Stimulated activated CD4-positive, alpha-beta T cell treated with anti-CD3 and anti-CD28 coated beads, Interleukin-2, amount 100 ng/mL, for 24 hours (primary cell): ENCODE data around the gene PDS5B.

Experiments
- DNase-seq, 2 donors: peaks; one replicate each; pipeline ENCODE4 v3.0.0-alpha.2; 2020

PDS5B gene

GRCh38 chr13:32733690-32734089 lies 147.4 kb downstream of the PDS5B start:
- DNase-seq, result no peak

GRCh38 chr13:32734511-32734910 lies 148.3 kb downstream of the PDS5B start:
- no peak for DNase-seq

GRCh38 chr13:32735859-32736258 lies 149.6 kb downstream of the PDS5B start:
- DNase-seq, result no peak

- no peak for DNase-seq
Observed at GRCh38 chr13:32736648-32737047, 150.4 kb downstream of the PDS5B start.

- no peak for DNase-seq
Observed at GRCh38 chr13:32737111-32737571, 150.9 kb downstream of the PDS5B start.

- DNase-seq, result no peak
Observed at GRCh38 chr13:32737679-32738078, 151.4 kb downstream of the PDS5B start.

GRCh38 chr13:32745509-32745908 lies 159.3 kb downstream of the PDS5B start:
- DNase-seq, result no peak

GRCh38 chr13:32746474-32746873 lies 160.2 kb downstream of the PDS5B start:
- DNase-seq, result no peak

GRCh38 chr13:32748305-32748704 lies 162.1 kb downstream of the PDS5B start:
- DNase-seq, result no peak

- no peak for DNase-seq
Observed at GRCh38 chr13:32751340-32751739, 165.1 kb downstream of the PDS5B start.

- DNase-seq, result no peak
Observed at GRCh38 chr13:32752311-32752710, 166.1 kb downstream of the PDS5B start.

GRCh38 chr13:32752997-32753606 lies 166.8 kb downstream of the PDS5B start:
- no peak for DNase-seq

GRCh38 chr13:32754179-32754578 lies 167.9 kb downstream of the PDS5B start:
- no peak for DNase-seq

- DNase-seq, result no peak
Observed at GRCh38 chr13:32759152-32759551, 172.9 kb downstream of the PDS5B start.

GRCh38 chr13:32761472-32761871 lies 175.2 kb downstream of the PDS5B start:
- DNase-seq, result no peak

GRCh38 chr13:32779119-32779518 lies 192.9 kb downstream of the PDS5B start:
- DNase-seq, result no peak

- DNase-seq, result no peak
Observed at GRCh38 chr13:32781906-32782305, 195.7 kb downstream of the PDS5B start.

GRCh38 chr13:32783067-32783466 lies 196.8 kb downstream of the PDS5B start:
- DNase-seq, result no peak

- DNase-seq, result no peak
Observed at GRCh38 chr13:32790731-32791130, 204.5 kb downstream of the PDS5B start.

GRCh38 chr13:32791545-32792172 lies 205.4 kb downstream of the PDS5B start:
- peak; percentile 19 to 23 for DNase-seq

GRCh38 chr13:32796754-32797153 lies 210.5 kb downstream of the PDS5B start:
- DNase-seq, result no peak

GRCh38 chr13:32802159-32802558 lies 215.9 kb downstream of the PDS5B start:
- no peak for DNase-seq

- no peak for DNase-seq
Observed at GRCh38 chr13:32804673-32805230, 218.5 kb downstream of the PDS5B start.

GRCh38 chr13:32811297-32811800 lies 225.1 kb downstream of the PDS5B start:
- no peak for DNase-seq
